T-helper 2 cell (primary cell): Measurements from ENCODE around the gene TP53TG5.

Source experiments
- DNase-seq, 5 experiments: peaks; one replicate each; pipeline versions ENCODE4 v3.0.0 to v3.0.0-alpha.2; 2012 to 2022

The TP53TG5 gene

DNA sequence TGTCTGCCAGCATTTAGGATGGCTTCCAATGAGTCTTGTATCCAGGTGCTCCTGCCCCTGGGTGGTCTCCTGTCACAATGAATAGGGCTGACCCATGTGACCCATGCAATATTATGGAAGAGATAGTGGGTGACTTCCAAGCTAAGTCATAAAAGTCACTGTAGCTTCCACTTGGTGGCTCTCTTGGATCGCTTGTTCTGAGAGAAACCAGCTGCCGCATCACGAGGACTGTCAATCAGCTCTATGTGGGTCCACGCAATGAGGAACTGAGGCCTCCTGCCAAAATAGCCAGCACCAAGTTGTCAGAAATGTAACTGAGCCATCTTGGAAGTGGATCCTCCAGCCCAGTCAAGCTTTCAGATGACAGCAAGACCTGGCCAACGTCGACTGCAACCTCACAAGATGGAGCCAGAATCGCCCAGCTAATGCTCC, 55.2 kb downstream of the TP53TG5 start:
- DNase-seq, result peak in 1 of 5 experiments; percentile 19
